Mesothelial cell of epicardium (in vitro differentiated cells): Measurements from ENCODE around the gene FAM174A. TPM values are rescaled to one million over a fixed set of nuclear protein-coding genes. Genes with fewer than 3 reads are reported as not detected.

Source experiments
- DNase-seq, 2 experiments: peaks; one replicate each; pipeline ENCODE4 v3.0.0; 2021; ENCODE audit warnings: low spot score in 2 of 2; ENCODE audit not compliant: unreplicated experiment in 2 of 2
- H3K27ac Mint-ChIP-seq: 2 replicates; pipeline ENCODE4 v1.8.0; 2021; ENCODE audit warnings: mixed read lengths
- H3K27me3 Mint-ChIP-seq: 2 replicates; pipeline ENCODE4 v1.8.0; 2021; ENCODE audit warnings: low read depth, mixed read lengths
- H3K36me3 Mint-ChIP-seq: 2 replicates; pipeline ENCODE4 v1.8.0; 2021; ENCODE audit warnings: mixed read lengths
- H3K4me1 Mint-ChIP-seq: 2 replicates; pipeline ENCODE4 v1.8.0; 2021; ENCODE audit warnings: mixed read lengths
- H3K4me3 Mint-ChIP-seq: 2 replicates; pipeline ENCODE4 v1.8.0; 2021; ENCODE audit warnings: mild to moderate bottlenecking, moderate library complexity, mixed read lengths
- H3K9me3 Mint-ChIP-seq: 2 replicates; pipeline ENCODE4 v1.8.0; 2021; ENCODE audit warnings: mixed read lengths
- CTCF ChIP-seq: fragments of 200-600 bp; sonication (generic); IDR thresholded peaks from one replicate; pipeline ENCODE4 v1.5.0; 2021; ENCODE audit warnings: antibody characterized with exemption; ENCODE audit not compliant: unreplicated experiment
- total RNA-seq: library from RNA; stranded (reverse); gene quantifications from 3 replicates; pipeline ENCODE4 v1.2.1, GENCODE V29; 2021

The FAM174A gene
- total RNA-seq, 1 donor from 2014 or later: 12.5 TPM

- no peak for DNase-seq
- no peak for TF ChIP-seq CTCF
- Mint-ChIP-seq H3K4me1 (no peaks in the 10 kb centered on the region), H3K9me3 (peaks cover 32% of the 10 kb centered on the region), H3K27me3 (peaks cover 2% of the 10 kb centered on the region), H3K27ac (no peak overlapping the region), H3K4me3 (no peak overlapping the region), H3K36me3 (no peaks in the 10 kb centered on the region)
These were observed 18.9 kb upstream of the FAM174A start for GRCh38 chr5:100516285-100516684.

GRCh38 chr5:100517301-100517974 is 17.7 kb upstream of the FAM174A start:
- H3K27ac Mint-ChIP-seq: no peak overlapping the region
- H3K4me1 Mint-ChIP-seq: no peaks in the 10 kb centered on the region
- no peaks in the 10 kb centered on the region for H3K36me3 Mint-ChIP-seq
- no peak for TF ChIP-seq CTCF
- no peak for DNase-seq
- H3K9me3 Mint-ChIP-seq: peaks cover 37% of the 10 kb centered on the region
- H3K4me3 Mint-ChIP-seq: no peak overlapping the region
- H3K27me3 Mint-ChIP-seq: peaks cover 2% of the 10 kb centered on the region

GRCh38 chr5:100518377-100518776 is 16.8 kb upstream of the FAM174A start:
- no peak for DNase-seq
- H3K9me3 Mint-ChIP-seq: peaks cover 41% of the 10 kb centered on the region

GRCh38 chr5:100519075-100519474 is 16.1 kb upstream of the FAM174A start:
- Mint-ChIP-seq H3K4me3 (no peak overlapping the region), H3K4me1 (no peaks in the 10 kb centered on the region), H3K9me3 (peaks cover 43% of the 10 kb centered on the region), H3K27ac (no peak overlapping the region), H3K36me3 (no peaks in the 10 kb centered on the region), H3K27me3 (peaks cover 2% of the 10 kb centered on the region)
- TF ChIP-seq CTCF: no peak
- no peak for DNase-seq

More at GRCh38 chr5:100518377-100518776, 16.8 kb upstream of the FAM174A start:
- no peak overlapping the region for H3K4me3 Mint-ChIP-seq
- no peak for TF ChIP-seq CTCF
- no peaks in the 10 kb centered on the region for H3K36me3 Mint-ChIP-seq
- H3K4me1 Mint-ChIP-seq: no peaks in the 10 kb centered on the region
- H3K27ac Mint-ChIP-seq: no peak overlapping the region
- peaks cover 2% of the 10 kb centered on the region for H3K27me3 Mint-ChIP-seq

- H3K36me3 Mint-ChIP-seq: no peaks in the 10 kb centered on the region
- peaks cover 54% of the 10 kb centered on the region for H3K9me3 Mint-ChIP-seq
These were observed 14.8 kb upstream of the FAM174A start for GRCh38 chr5:100520348-100520747.

More at GRCh38 chr5:100520348-100520747, 14.8 kb upstream of the FAM174A start:
- TF ChIP-seq CTCF: no peak
- no peak for DNase-seq
- Mint-ChIP-seq H3K4me1 (no peaks in the 10 kb centered on the region), H3K4me3 (no peak overlapping the region), H3K27ac (no peak overlapping the region), H3K27me3 (peaks cover 2% of the 10 kb centered on the region)
